H1 (cell line): Measurements from ENCODE around the gene LRRC46. TPM values are rescaled to one million over a fixed set of nuclear protein-coding genes. Genes with fewer than 3 reads are reported as not detected.

Experiments
- BRCA1 ChIP-seq: IDR thresholded peaks from 2 replicates; pipeline ENCODE4 v1.6.1; 2012; ENCODE audit warnings: low read depth, low read length, improper control_type of control experiment
- CHD1 ChIP-seq: IDR thresholded peaks from 2 replicates; pipeline ENCODE4 v1.6.1; 2012; ENCODE audit warnings: low read depth, low read length, improper control_type of control experiment
- JUN ChIP-seq: IDR thresholded peaks from 2 replicates; pipeline ENCODE4 v1.6.1; 2011; ENCODE audit warnings: low read depth, mild to moderate bottlenecking, improper control_type of control experiment, low read length
- KDM1A ChIP-seq: fragments of 200-600, 300-600 bp; sonication (generic); IDR thresholded peaks from 2 replicates; pipeline ENCODE4 v1.7.1; 2016; ENCODE audit warnings: mild to moderate bottlenecking, low read length, borderline replicate concordance
- POLR2A ChIP-seq, 2 experiments: IDR thresholded peaks; 1 replicate in 1 of 2; 2 replicates in 1 of 2; pipeline ENCODE4 v1.6.1; 2011; ENCODE audit warnings: low read depth in 2 of 2, low read length in 2 of 2, mild to moderate bottlenecking in 2 of 2; ENCODE audit errors: control extremely low read depth in 1 of 2
- POLR2AphosphoS5 ChIP-seq: IDR thresholded peaks from 2 replicates; pipeline ENCODE4 v1.6.1; 2011; ENCODE audit warnings: low read depth, low read length
- TCF12 ChIP-seq: IDR thresholded peaks from 2 replicates; pipeline ENCODE4 v1.6.1; 2011; ENCODE audit warnings: low read depth, mild to moderate bottlenecking, low read length
- polyA plus RNA-seq, 7 experiments: library from polyadenylated mRNA; depleted of rRNA in 3 of 7; stranded (reverse) in 5 of 7; unstranded in 2 of 7; fragments of >200 nt in 5 of 7; fragments of 200-250 nt in 2 of 7; gene quantifications; 1 replicate in 5 of 7; 2 replicates in 1 of 7; 4 replicates in 1 of 7; pipeline versions ENCODE4 v1.2.1 to v1.2.3, GENCODE V29; 2011 to 2013; ENCODE audit warnings: missing spikeins in 2 of 7, mixed read lengths in 2 of 7
- total RNA-seq: library from RNA; stranded (reverse); fragmentation: NEBNext Ultra II Directional; extraction: Animal tissue kit (Norgen Biotek cat#: 25700); gene quantifications from 2 replicates; pipeline ENCODE4 v1.2.1, GENCODE V29; 2021
- TF ChIP-seq, protein P1 (sequence below), 3 experiments: IDR thresholded peaks; 1 replicate in 2 of 3; 2 replicates in 1 of 3; pipeline versions ENCODE4 v1.5.1 to v1.6.1; 2011; ENCODE audit warnings: low read length in 3 of 3, mild to moderate bottlenecking in 3 of 3, inconsistent platforms in 2 of 3, low read depth in 1 of 3, moderate library complexity in 1 of 3; ENCODE audit not compliant: insufficient read depth in 1 of 3; ENCODE audit errors: control extremely low read depth in 1 of 3

Gene LRRC46
- total and polyA plus RNA-seq, 2 of the 8 experiments (the other 6 are each of a cell fraction or from before 2014, with no cell fraction given) = 0.18 TPM; not detected in 1

DNA sequence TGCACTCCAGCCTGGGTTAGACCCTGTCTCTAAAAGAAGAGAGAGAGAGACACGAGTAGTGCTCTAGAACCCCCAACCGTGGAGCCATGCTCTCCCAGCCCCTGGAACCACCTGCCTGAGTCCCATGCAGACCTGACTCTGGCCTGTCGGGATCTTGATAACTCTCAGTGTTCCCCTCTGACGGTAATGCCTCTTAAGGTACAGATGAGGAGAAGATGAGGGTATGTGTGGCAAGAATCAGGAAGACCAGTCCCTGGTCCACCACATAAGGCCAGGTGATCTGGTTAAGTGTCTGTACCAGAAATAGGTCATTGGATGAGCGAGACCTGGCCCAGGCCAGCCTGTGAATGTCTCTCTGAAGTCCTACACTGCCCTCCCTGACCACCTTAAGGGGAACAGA lies 28.3 kb upstream of the LRRC46 start (continued):
- TF ChIP-seq, protein P1, sequence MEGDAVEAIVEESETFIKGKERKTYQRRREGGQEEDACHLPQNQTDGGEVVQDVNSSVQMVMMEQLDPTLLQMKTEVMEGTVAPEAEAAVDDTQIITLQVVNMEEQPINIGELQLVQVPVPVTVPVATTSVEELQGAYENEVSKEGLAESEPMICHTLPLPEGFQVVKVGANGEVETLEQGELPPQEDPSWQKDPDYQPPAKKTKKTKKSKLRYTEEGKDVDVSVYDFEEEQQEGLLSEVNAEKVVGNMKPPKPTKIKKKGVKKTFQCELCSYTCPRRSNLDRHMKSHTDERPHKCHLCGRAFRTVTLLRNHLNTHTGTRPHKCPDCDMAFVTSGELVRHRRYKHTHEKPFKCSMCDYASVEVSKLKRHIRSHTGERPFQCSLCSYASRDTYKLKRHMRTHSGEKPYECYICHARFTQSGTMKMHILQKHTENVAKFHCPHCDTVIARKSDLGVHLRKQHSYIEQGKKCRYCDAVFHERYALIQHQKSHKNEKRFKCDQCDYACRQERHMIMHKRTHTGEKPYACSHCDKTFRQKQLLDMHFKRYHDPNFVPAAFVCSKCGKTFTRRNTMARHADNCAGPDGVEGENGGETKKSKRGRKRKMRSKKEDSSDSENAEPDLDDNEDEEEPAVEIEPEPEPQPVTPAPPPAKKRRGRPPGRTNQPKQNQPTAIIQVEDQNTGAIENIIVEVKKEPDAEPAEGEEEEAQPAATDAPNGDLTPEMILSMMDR (IDR thresholded peaks at IDR 0.05; ENCODE audit: control extremely low read depth in 1 of 3, insufficient read depth in 1 of 3, low read depth in 1 of 3, low read length in 3 of 3) = no peak
- no peak for TF ChIP-seq JUN
- TF ChIP-seq CHD1 = no peak
- no peak for TF ChIP-seq POLR2A (IDR thresholded peaks at IDR 0.05; ENCODE audit: control extremely low read depth in 1 of 2, low read depth in 2 of 2, low read length in 2 of 2)
- TF ChIP-seq BRCA1 = no peak
- no peak for TF ChIP-seq KDM1A
- TF ChIP-seq POLR2AphosphoS5 = no peak
- TF ChIP-seq TCF12 = no peak
